K562 (cell line): Measurements from ENCODE around the gene RYR3. TPM values are rescaled to one million over a fixed set of nuclear protein-coding genes. Genes with fewer than 3 reads are reported as not detected.

Experiments used
- ATAC-seq: fragments of 200-7000 bp; cut with Tn5 transposase; 3 replicates; pipeline ENCODE4 v1.9.1; 2020; ENCODE audit warnings: moderate library complexity
- BruUV-seq: library from RNA; stranded (reverse); fragments of 400-500 nt; replicated peaks from 2 replicates; lab custom pipeline; 2021; lab: Mats Ljungman, UMichigan
- CTCF ChIA-PET: fragments of 300-600 bp; formaldehyde crosslinking; extraction: SDS; loops from one replicate; lab custom pipeline; 2021; ENCODE audit warnings: low intra/inter-chr PET ratio; lab: Yijun Ruan, JAX
- POLR2A ChIA-PET: fragments of 300-600, 350-650 bp; sonication (Branson Sonifier 250); formaldehyde crosslinking; extraction: SDS; loops from one replicate; lab custom pipeline; 2021; ENCODE audit warnings: antibody characterized with exemption, inconsistent platforms; lab: Yijun Ruan, JAX
- DNase-seq, 4 experiments: peaks; one replicate each; pipeline versions ENCODE4 v3.0.0 to v3.0.0-alpha.2; 2011 to 2018; ENCODE audit warnings: low spot score in 3 of 4, mixed read lengths in 3 of 4; ENCODE audit errors: extremely low read depth in 1 of 4
- FAIRE-seq: peaks from 2 replicates; lab custom pipeline; 2011; peaks lifted over from hg19 to GRCh38; lab: Jason Lieb, UNC
- H2AFZ ChIP-seq: 2 replicates; pipeline ENCODE4 v1.6.0; 2011; ENCODE audit warnings: low read depth, low read length, control low read depth, inconsistent platforms
- H3K27ac ChIP-seq: fragments of 200-600 bp; 3 replicates; pipeline ENCODE4 v1.8.0; 2011; ENCODE audit warnings: low read depth, mild to moderate bottlenecking, control low read depth, inconsistent platforms, low read length, moderate library complexity, mixed read lengths; ENCODE audit errors: extremely low read depth
- H3K27me3 ChIP-seq, 2 experiments: fragments of 300-600 bp in 1 of 2; 2 replicates in 1 of 2; 3 replicates in 1 of 2; pipeline versions ENCODE4 v1.6.0 to v1.8.0; 2011; ENCODE audit warnings: inconsistent platforms in 2 of 2, low read length in 2 of 2, mild to moderate bottlenecking in 1 of 2, mixed read lengths in 1 of 2, moderate library complexity in 1 of 2; ENCODE audit not compliant: control insufficient read depth in 2 of 2, insufficient read depth in 2 of 2
- H3K36me3 ChIP-seq: fragments of 300-600 bp; 3 replicates; pipeline ENCODE4 v1.8.0; 2011; ENCODE audit warnings: mild to moderate bottlenecking, low read length, inconsistent platforms; ENCODE audit not compliant: control insufficient read depth, insufficient read depth
- H3K4me1 ChIP-seq, 2 experiments: fragments of 200-600 bp in 1 of 2; replicated peaks in 1 of 2; 2 replicates in 1 of 2; 3 replicates in 1 of 2; pipeline versions ENCODE4 v1.5.1 to v1.8.0; 2011; ENCODE audit warnings: inconsistent platforms in 2 of 2, low read length in 2 of 2, mild to moderate bottlenecking in 1 of 2, mixed read lengths in 1 of 2, moderate library complexity in 1 of 2; ENCODE audit not compliant: control insufficient read depth in 2 of 2, insufficient read depth in 2 of 2
- H3K4me2 ChIP-seq: 2 replicates; pipeline ENCODE4 v1.6.1; 2011; ENCODE audit warnings: low read length, control low read depth, inconsistent platforms, mixed read lengths; ENCODE audit not compliant: insufficient read depth
- H3K4me3 ChIP-seq: fragments of 200-600 bp; sonication (generic), shearing (Covaris generic); 2 replicates; pipeline ENCODE4 v1.5.1; 2016; ENCODE audit warnings: control low read depth, inconsistent platforms
- H3K79me2 ChIP-seq: fragments of 200-600 bp; 3 replicates; pipeline ENCODE4 v1.8.0; 2011; ENCODE audit warnings: low read length, inconsistent platforms; ENCODE audit not compliant: control insufficient read depth, insufficient read depth
- H3K9ac ChIP-seq, 2 experiments: 2 replicates each; pipeline versions ENCODE4 v1.6.0 to v1.6.1; 2011; ENCODE audit warnings: low read depth in 2 of 2, low read length in 2 of 2, control low read depth in 1 of 2, inconsistent platforms in 1 of 2, mild to moderate bottlenecking in 1 of 2, mixed read lengths in 1 of 2; ENCODE audit not compliant: insufficient read depth in 1 of 2
- H3K9me1 ChIP-seq: one replicate; pipeline ENCODE4 v1.6.0; 2011; ENCODE audit warnings: inconsistent platforms, mild to moderate bottlenecking, low read length, moderate library complexity; ENCODE audit not compliant: control insufficient read depth, insufficient read depth
- H3K9me3 ChIP-seq: replicated peaks from 2 replicates; pipeline ENCODE4 v1.5.1; 2011; ENCODE audit warnings: low read depth, low read length, inconsistent platforms; ENCODE audit not compliant: control insufficient read depth, insufficient read depth
- H4K20me1 ChIP-seq: replicated peaks from 2 replicates; pipeline ENCODE4 v1.6.1; 2011; ENCODE audit warnings: low read length, inconsistent platforms, mixed read lengths; ENCODE audit not compliant: control insufficient read depth, insufficient read depth
- CTCF ChIP-seq, 3 experiments: IDR thresholded peaks in 2 of 3; conservative IDR thresholded peaks in 1 of 3; 2 replicates each; pipeline ENCODE4 v1.5.1; 2011 to 2012; ENCODE audit warnings: low read length in 3 of 3, mild to moderate bottlenecking in 3 of 3, control low read depth in 2 of 3, improper control_type of control experiment in 1 of 3, inconsistent platforms in 1 of 3, low read depth in 1 of 3, mixed read lengths in 1 of 3, moderate library complexity in 1 of 3; ENCODE audit not compliant: insufficient read depth in 2 of 3
- E2F1 ChIP-seq: sonication (generic); formaldehyde crosslinking; IDR thresholded peaks from 2 replicates; pipeline ENCODE4 v1.8.1; 2023; ENCODE audit warnings: mild to moderate bottlenecking, missing genetic modification reagents, moderate library complexity
- FOXA1 ChIP-seq: fragments of 450-650 bp; IDR thresholded peaks from 2 replicates; pipeline ENCODE4 v1.6.1; 2016; ENCODE audit warnings: mild to moderate bottlenecking, borderline replicate concordance
- HMGXB4 ChIP-seq: sonication (generic); formaldehyde crosslinking; IDR thresholded peaks from 2 replicates; pipeline ENCODE4 v1.8.1; 2023; ENCODE audit warnings: mild to moderate bottlenecking, missing genetic modification reagents
- KLF6 ChIP-seq: fragments of 250-450 bp; sonication (Bioruptor Pico); IDR thresholded peaks from 2 replicates; pipeline ENCODE4 v1.4.0; 2020; ENCODE audit warnings: mild to moderate bottlenecking, moderate library complexity, borderline replicate concordance
- LARP7 ChIP-seq: fragments of 450-650 bp; IDR thresholded peaks from 2 replicates; pipeline ENCODE4 v1.6.1; 2016
- SREBF2 ChIP-seq: sonication (generic); formaldehyde crosslinking; IDR thresholded peaks from 2 replicates; pipeline ENCODE4 v1.4.0; 2020; ENCODE audit warnings: mild to moderate bottlenecking, missing genetic modification reagents
- TAF15 ChIP-seq: fragments of 200-400 bp; formaldehyde crosslinking; IDR thresholded peaks from 2 replicates; pipeline ENCODE4 v1.6.1; 2017; ENCODE audit warnings: mild to moderate bottlenecking, low read depth, low read length, moderate library complexity
- ZNF134 ChIP-seq: fragments of 250-450 bp; sonication (Bioruptor Pico); conservative IDR thresholded peaks from 2 replicates; pipeline ENCODE4 v1.4.0; 2020
- ZNF644 ChIP-seq: fragments of 200-800 bp; sonication (Bioruptor generic); IDR thresholded peaks from 2 replicates; pipeline ENCODE4 v1.6.1; 2016; ENCODE audit warnings: low read depth, missing genetic modification characterization, missing compliant biosample characterization
- WGBS: fragments of 100-300 bp; shearing (Covaris generic); methylation state at CpG from one replicate; pipeline ENCODE4 v1.1.6; 2016; ENCODE audit warnings: low coverage, mixed read lengths; ENCODE audit not compliant: insufficient coverage; ENCODE audit errors: missing lambda C conversion rate; 5-methylcytosine and 5-hydroxymethylcytosine counted together
- in situ Hi-C: fragments of 300-500 bp; cut with MboI; formaldehyde crosslinking; loops from 4 replicates; pipeline ENCODE4 v1.15.0; 2018; ENCODE audit warnings: inconsistent platforms, mixed read lengths
- intact Hi-C: fragments of 100-400 bp; cut with micrococcal nuclease; formaldehyde crosslinking; loops from 2 replicates; pipeline ENCODE4 v1.14.2; 2022
- polyA plus RNA-seq, 8 experiments: library from polyadenylated mRNA; depleted of rRNA in 4 of 8; stranded (reverse) in 5 of 8; unstranded in 3 of 8; fragments of >200 nt; fragmentation: Nextera tagmentation in 2 of 8; fragmentation: Illumina TruSeq in 1 of 8; extraction: Ambion mirVana in 2 of 8; extraction: Trizol in 1 of 8; gene quantifications; 2 replicates each; pipeline versions ENCODE4 v1.2.1 to v1.2.3, GENCODE V29; 2011 to 2014; ENCODE audit warnings: inconsistent platforms in 1 of 8, missing spikeins in 1 of 8
- total RNA-seq, 7 experiments: library from RNA; depleted of rRNA in 6 of 7; stranded (reverse); fragments of >200 nt in 6 of 7; fragmentation: Illumina TruSeq in 2 of 7; extraction: Trizol in 2 of 7; gene quantifications; 2 replicates each; pipeline versions ENCODE4 v1.2.1 to v1.2.3, GENCODE V29; 2011 to 2021; ENCODE audit warnings: low replicate concordance in 1 of 7

RYR3 gene
- total and polyA plus RNA-seq, 9 of the 15 experiments (the other 6 are each of a cell fraction or from before 2014, with no cell fraction given): 0.04 TPM; not detected in 8

DNA sequence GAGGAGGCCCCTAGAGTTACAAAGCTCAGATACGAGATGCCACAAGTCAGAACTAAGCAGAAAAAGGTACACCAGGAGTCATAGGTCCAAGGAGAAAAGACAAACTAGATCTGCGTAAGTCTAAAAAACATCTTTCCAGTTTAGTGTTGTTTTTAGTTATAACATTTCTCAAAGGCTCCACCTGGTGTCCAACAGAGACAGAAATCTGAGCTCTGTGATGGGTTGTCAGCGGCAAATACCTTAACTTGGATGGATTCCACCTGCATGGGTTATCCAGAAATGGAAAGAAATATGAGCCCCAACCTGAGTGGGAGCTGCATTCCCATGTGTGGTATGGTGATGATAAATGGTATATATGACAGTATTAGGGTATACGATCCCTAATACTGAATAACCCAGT is 418.9 kb downstream of the RYR3 start:
- CTCF ChIA-PET: no interaction called here
- no peak for ATAC-seq
- intact Hi-C loops: no loop called here
- H2AFZ ChIP-seq: no peak overlapping the region
- no peak for TF ChIP-seq SREBF2 (CRISPR knock-in tag)
- peak in 2 of 3 experiments; percentile 13 to 30; a peak in 3 of 6 replicates for TF ChIP-seq CTCF (IDR thresholded peaks at IDR 0.05 in 2 of 3, conservative IDR thresholded peaks at IDR 0.05 in 1 of 3; ENCODE audit: insufficient read depth in 2 of 3, low read depth in 1 of 3, low read length in 3 of 3)
- TF ChIP-seq, all 486 proteins: peak for 1
- no peak overlapping the region for H3K4me2 ChIP-seq
- no peaks in the 10 kb centered on the region for H3K36me3 ChIP-seq
- H3K9ac ChIP-seq: no peak overlapping the region
- FAIRE-seq (no peak), DNase-seq (peak in 1 of 4 experiments; percentile 8)
- no peaks in the 10 kb centered on the region for H3K4me1 ChIP-seq
- in situ Hi-C loops: no loop called here
- no peaks in the 10 kb centered on the region; a peak in 1 of 5 replicates for H3K27me3 ChIP-seq
- no TSS peak for BruUV-seq
- no peaks in the 10 kb centered on the region for H3K9me1 ChIP-seq
- POLR2A ChIA-PET: interaction anchor here (1.0 kb wide), 1 partner anchor 10 kb away, joined by 3 read pairs; no protein-coding TSS in a partner anchor
- H3K27ac ChIP-seq: no peak overlapping the region
- no peaks in the 10 kb centered on the region for H4K20me1 ChIP-seq
- H3K9me3 ChIP-seq: no peaks in the 10 kb centered on the region
- WGBS: 3% methylated on average over 4 of the region's 4 CpGs
- H3K79me2 ChIP-seq: no peaks in the 10 kb centered on the region
- no peak overlapping the region for H3K4me3 ChIP-seq

- H3K27me3 ChIP-seq: no peaks in the 10 kb centered on the region; a peak in 1 of 5 replicates
- 1% methylated on average over 4 of the region's 4 CpGs for WGBS
- no peaks in the 10 kb centered on the region for H4K20me1 ChIP-seq
- no peaks in the 10 kb centered on the region for H3K4me1 ChIP-seq
- H3K4me3 ChIP-seq: no peak overlapping the region
- in situ Hi-C loops (no loop called here), intact Hi-C loops (no loop called here)
- H3K9me3 ChIP-seq: no peaks in the 10 kb centered on the region
- H3K9ac ChIP-seq: no peak overlapping the region
- no TSS peak for BruUV-seq
- FAIRE-seq (no peak), ATAC-seq (no peak), DNase-seq (no peak)
- H3K79me2 ChIP-seq: no peaks in the 10 kb centered on the region
- no peak overlapping the region for H3K27ac ChIP-seq
- no peak overlapping the region for H3K4me2 ChIP-seq
- H3K36me3 ChIP-seq: no peaks in the 10 kb centered on the region
- H3K9me1 ChIP-seq: no peaks in the 10 kb centered on the region
- POLR2A ChIA-PET: no interaction called here
- no peak overlapping the region for H2AFZ ChIP-seq
- CTCF ChIA-PET: no interaction called here
- TF ChIP-seq E2F1 (CRISPR knock-in tag) (no peak), LARP7 (no peak), KLF6 (CRISPR knock-in tag) (no peak), TAF15 (no peak), ZNF134 (no peak), ZNF644 (tag) (no peak), HMGXB4 (CRISPR knock-in tag) (no peak), FOXA1 (no peak)
These were observed 420.0 kb downstream of the RYR3 start for GRCh38 chr15:33730815-33731214.
